Cardiac muscle cell (in vitro differentiated cells and primary cell): ENCODE measurements around the gene DENND4A. TPM values are rescaled to one million over a fixed set of nuclear protein-coding genes. Genes with fewer than 3 reads are reported as not detected.
"Not testable (repeated sequence)": the region's sequence is repeated elsewhere in the genome, so short reads cannot be mapped to it uniquely, and the experiment has no call there.

Source experiments
- DNase-seq, 2 donors: peaks; one replicate each; pipeline versions ENCODE4 v3.0.0 to v3.0.0-alpha.2; 2010 to 2017; ENCODE audit warnings: low read depth in 1 of 2, low spot score in 1 of 2
- H3K27ac ChIP-seq: fragments of 200-600 bp; sonication (generic); 2 replicates; pipeline ENCODE4 v1.5.1; 2016
- H3K27me3 ChIP-seq: fragments of 200-600 bp; sonication (generic); 2 replicates; pipeline ENCODE4 v1.6.0; 2016; ENCODE audit warnings: control low read depth
- H3K36me3 ChIP-seq: fragments of 200-600 bp; sonication (generic); 2 replicates; pipeline ENCODE4 v1.5.1; 2016; ENCODE audit warnings: control low read depth
- H3K4me1 ChIP-seq: fragments of 200-600 bp; sonication (generic); 2 replicates; pipeline ENCODE4 v1.8.1; 2017; ENCODE audit warnings: low read depth, mild to moderate bottlenecking, mixed run types
- H3K4me3 ChIP-seq: fragments of 200-600 bp; sonication (generic); 2 replicates; pipeline ENCODE4 v1.5.1; 2016; ENCODE audit warnings: mild to moderate bottlenecking
- H3K9me3 ChIP-seq: fragments of 200-600 bp; sonication (generic); 2 replicates; pipeline ENCODE4 v1.5.1; 2017; ENCODE audit warnings: low read depth, mild to moderate bottlenecking, control low read depth
- CTCF ChIP-seq: IDR thresholded peaks from 2 replicates; pipeline ENCODE4 v1.5.1; 2012; ENCODE audit warnings: low read depth, mild to moderate bottlenecking, low read length
- polyA plus RNA-seq: library from polyadenylated mRNA; unstranded; fragments of >200 nt; fragmentation: Nextera tagmentation; extraction: Ambion mirVana; gene quantifications from 2 replicates; pipeline ENCODE4 v1.2.1, GENCODE V29; 2016
- total RNA-seq: library from RNA; depleted of rRNA; stranded (reverse); fragments of >200 nt; gene quantifications from 2 replicates; pipeline ENCODE4 v1.2.3, GENCODE V29; 2016

DENND4A gene
- total and polyA plus RNA-seq, 2 experiments from 2014 or later: 3.5 to 7.7 TPM

DNA sequence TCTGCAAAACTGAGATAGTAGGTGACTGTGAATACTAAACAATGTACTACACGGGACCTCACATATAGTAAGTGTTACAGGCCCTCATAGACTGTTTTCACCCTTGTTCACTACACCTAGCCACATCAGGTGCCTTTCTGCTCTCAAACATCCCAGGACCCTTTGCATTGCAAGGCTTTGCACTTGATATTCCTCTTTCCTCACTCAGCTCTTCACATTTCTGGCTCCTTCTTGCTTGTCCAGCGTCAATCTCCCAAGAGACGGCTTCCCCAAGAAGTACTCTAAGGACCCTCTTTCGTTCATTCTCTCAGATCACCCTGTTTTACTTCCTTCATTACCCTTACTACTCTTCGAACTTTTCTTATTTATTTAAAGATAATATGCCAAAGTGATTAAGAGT, 10.0 kb downstream of the DENND4A start:
- Histone ChIP-seq H3K27ac (no peak overlapping the region), H3K4me1 (no peaks in the 10 kb centered on the region)
- no peak for DNase-seq

GRCh38 chr15:65778701-65779100, 13.4 kb downstream of the DENND4A start:
- not testable (repeated sequence) for H3K27me3 ChIP-seq, H3K36me3 ChIP-seq, H3K4me3 ChIP-seq, H3K4me1 ChIP-seq, DNase-seq, H3K27ac ChIP-seq, H3K9me3 ChIP-seq

More for the DNA sequence above, 10.0 kb downstream of the DENND4A start:
- Histone ChIP-seq H3K9me3 (no peaks in the 10 kb centered on the region), H3K4me3 (no peak overlapping the region), H3K36me3 (no peaks in the 10 kb centered on the region), H3K27me3 (no peaks in the 10 kb centered on the region)
- no peak for TF ChIP-seq CTCF

DNA sequence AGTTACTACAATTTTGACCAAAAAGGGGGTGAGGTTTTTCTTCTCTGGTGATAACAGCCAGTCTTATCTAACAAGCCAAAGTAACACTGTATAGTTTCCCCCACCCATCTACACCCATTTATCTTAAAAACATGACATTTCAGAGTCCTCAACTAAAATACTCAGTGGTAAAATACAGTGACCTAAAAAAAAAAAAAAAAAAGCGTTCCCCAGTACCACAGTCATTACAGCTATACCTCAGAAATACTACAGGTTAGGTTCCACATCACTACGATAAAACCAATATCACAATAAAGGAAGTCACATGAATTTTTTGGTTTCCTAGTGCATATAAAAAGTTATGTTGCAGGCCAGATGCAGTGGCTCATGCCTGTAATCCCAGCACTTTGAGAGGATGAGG, 13.8 kb downstream of the DENND4A start:
- H3K27me3 ChIP-seq: no peaks in the 10 kb centered on the region
- no peaks in the 10 kb centered on the region for H3K4me1 ChIP-seq
- TF ChIP-seq CTCF: no peak
- H3K27ac ChIP-seq: no peak overlapping the region
- DNase-seq: no peak
- no peaks in the 10 kb centered on the region for H3K36me3 ChIP-seq
- H3K9me3 ChIP-seq: no peaks in the 10 kb centered on the region
- no peak overlapping the region for H3K4me3 ChIP-seq

GRCh38 chr15:65777843-65778242, 14.2 kb downstream of the DENND4A start:
- no peak for DNase-seq
- H3K36me3 ChIP-seq: no peaks in the 10 kb centered on the region
- no peak overlapping the region for H3K4me3 ChIP-seq
- H3K9me3 ChIP-seq: no peaks in the 10 kb centered on the region
- no peak overlapping the region for H3K27ac ChIP-seq
- H3K27me3 ChIP-seq: no peaks in the 10 kb centered on the region
- H3K4me1 ChIP-seq: no peaks in the 10 kb centered on the region
- TF ChIP-seq CTCF: no peak

DNA sequence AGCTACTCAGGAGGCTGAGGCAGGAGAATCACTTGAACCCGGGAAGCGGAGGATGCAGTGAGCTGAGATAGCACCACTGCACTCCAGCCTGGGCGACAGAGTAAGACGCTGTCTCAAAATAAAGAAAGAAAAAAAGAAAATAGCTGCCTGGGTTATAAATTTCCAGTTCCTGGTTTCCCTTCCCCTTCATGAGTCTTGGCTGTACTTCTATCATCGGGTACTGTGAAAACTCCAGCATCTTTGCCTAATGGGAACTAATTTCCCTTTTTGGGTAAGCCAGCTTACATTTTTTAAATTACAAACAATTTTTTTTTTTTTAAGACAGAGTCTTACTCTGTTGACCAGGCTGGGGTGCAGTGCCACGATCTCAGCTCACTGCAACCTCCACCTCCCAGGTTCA, 15.0 kb downstream of the DENND4A start:
- Histone ChIP-seq H3K27ac (no peak overlapping the region), H3K4me3 (no peak overlapping the region), H3K4me1 (no peaks in the 10 kb centered on the region), H3K9me3 (no peaks in the 10 kb centered on the region), H3K27me3 (no peaks in the 10 kb centered on the region), H3K36me3 (no peaks in the 10 kb centered on the region)
- no peak for TF ChIP-seq CTCF
- DNase-seq: no peak

- H3K4me3 ChIP-seq: no peak overlapping the region
- no peaks in the 10 kb centered on the region for H3K9me3 ChIP-seq
- no peaks in the 10 kb centered on the region for H3K36me3 ChIP-seq
- H3K27me3 ChIP-seq: no peaks in the 10 kb centered on the region
- H3K4me1 ChIP-seq: no peaks in the 10 kb centered on the region
- no peak overlapping the region for H3K27ac ChIP-seq
- no peak for TF ChIP-seq CTCF
- DNase-seq: no peak
These were observed 18.5 kb downstream of the DENND4A start for GRCh38 chr15:65773386-65774111.
